ENCODE results near the gene TFF2.

GRCh38 chr21:42346441-42346840 lies 4.4 kb downstream of the TFF2 start:
- TF ChIP-seq CTCF (IDR thresholded peaks at IDR 0.05 in 4 of 5, conservative IDR thresholded peaks at IDR 0.05 in 1 of 5) (no peak), POLR2A (IDR thresholded peaks at IDR 0.05) (no peak)

Measured in gastrocnemius medialis (tissue), 4 donors.